Measurements from ENCODE around the gene NDUFV1.

DNA sequence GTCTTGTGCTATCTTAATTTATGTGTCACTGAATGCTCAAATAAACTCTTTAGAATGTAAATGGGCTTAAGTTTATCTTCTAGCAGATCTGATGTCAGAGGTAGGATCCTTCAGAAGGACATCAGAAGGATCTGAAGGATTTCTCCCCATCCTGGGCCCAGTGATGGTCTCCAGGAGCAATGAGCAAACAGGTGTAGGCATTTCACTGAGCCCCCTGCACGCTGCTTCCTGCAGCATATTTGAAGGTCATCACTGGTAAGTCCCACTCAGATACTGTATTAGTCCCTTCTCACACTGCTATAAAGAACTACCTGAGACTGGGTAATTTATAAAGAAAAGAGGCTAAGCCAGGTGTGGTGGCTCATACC is 18.6 kb upstream of the NDUFV1 start:
- no peak for TF ChIP-seq ZNF274 (IDR thresholded peaks at IDR 0.05; ENCODE audit: low read depth, low read length)
- no peak for TF ChIP-seq CTCF (IDR thresholded peaks at IDR 0.05 in 2 of 3, conservative IDR thresholded peaks at IDR 0.05 in 1 of 3; ENCODE audit: borderline replicate concordance in 1 of 3, insufficient read depth in 1 of 3, low read depth in 2 of 3, low read length in 2 of 3)
- TF ChIP-seq CBX3 (IDR thresholded peaks at IDR 0.05; ENCODE audit: low read depth): no peak
- TF ChIP-seq ZBTB33 (IDR thresholded peaks at IDR 0.05; ENCODE audit: extremely low read depth, insufficient replicate concordance, low read length): no peak
- no peak for TF ChIP-seq POLR2A (IDR thresholded peaks at IDR 0.05; ENCODE audit: borderline replicate concordance, extremely low read depth, insufficient read depth, insufficient read length)
- no peak for TF ChIP-seq ZFX (IDR thresholded peaks at IDR 0.05)

All from HCT116 (cell line).